Hippocampal formation (tissue), 2 donors: ENCODE measurements around the gene KLF2.

Experiments used
- DNase-seq, 2 donors: peaks; one replicate each; lab custom pipeline; 2025; lab: John Stamatoyannopoulos, UW

The KLF2 gene

GRCh38 chr19:16308081-16308480 is 16.5 kb upstream of the KLF2 start:
- DNase-seq, result no peak

- no peak for DNase-seq
Measured at GRCh38 chr19:16309643-16310042, 15.0 kb upstream of the KLF2 start.

GRCh38 chr19:16315825-16316505 is 8.7 kb upstream of the KLF2 start:
- DNase-seq, result no peak

- no peak for DNase-seq
Measured at GRCh38 chr19:16316506-16316882, 8.1 kb upstream of the KLF2 start.

- DNase-seq, result no peak
Measured at GRCh38 chr19:16319481-16319880, 5.1 kb upstream of the KLF2 start.

- DNase-seq, result no peak
Measured at GRCh38 chr19:16320987-16321386, 3.6 kb upstream of the KLF2 start.

GRCh38 chr19:16325161-16325527 is 518 bp downstream of the KLF2 start:
- DNase-seq, result no peak

- no peak for DNase-seq
Measured at GRCh38 chr19:16325641-16326400, 1.2 kb downstream of the KLF2 start.

GRCh38 chr19:16326401-16327168 is 2.0 kb downstream of the KLF2 start:
- no peak for DNase-seq

GRCh38 chr19:16327169-16327475 is 2.5 kb downstream of the KLF2 start:
- DNase-seq, result no peak

- no peak for DNase-seq
Measured at GRCh38 chr19:16327501-16327900, 2.9 kb downstream of the KLF2 start.

GRCh38 chr19:16327911-16328823 is 3.5 kb downstream of the KLF2 start:
- peak; percentile 32 to 39 for DNase-seq

- no peak for DNase-seq
Measured at GRCh38 chr19:16328824-16329482, 4.3 kb downstream of the KLF2 start.

GRCh38 chr19:16330368-16330801 is 5.8 kb downstream of the KLF2 start:
- DNase-seq, result no peak

- DNase-seq, result no peak
Measured at GRCh38 chr19:16330806-16331690, 6.4 kb downstream of the KLF2 start.

GRCh38 chr19:16333001-16333586 is 8.5 kb downstream of the KLF2 start:
- DNase-seq, result no peak

- DNase-seq, result no peak
Measured at GRCh38 chr19:16334411-16334810, 9.8 kb downstream of the KLF2 start.

- no peak for DNase-seq
Measured at GRCh38 chr19:16335226-16335625, 10.6 kb downstream of the KLF2 start.

GRCh38 chr19:16336571-16336970 is 11.9 kb downstream of the KLF2 start:
- no peak for DNase-seq
